SK-N-SH (cell line): ENCODE measurements around the gene CATSPERD. TPM values are rescaled to one million over a fixed set of nuclear protein-coding genes. Genes with fewer than 3 reads are reported as not detected.
A peak's percentile ranks its signal among the peaks of the same experiment; 100 is the strongest.

Source experiments
- CTCF ChIA-PET: fragments of 300-600, 350-600 bp; formaldehyde crosslinking; extraction: SDS; loops from one replicate; lab custom pipeline; 2021; lab: Yijun Ruan, JAX
- POLR2A ChIA-PET: fragments of 350-600 bp; sonication (Branson Sonifier 250); formaldehyde crosslinking; extraction: SDS; loops from one replicate; lab custom pipeline; 2020; ENCODE audit warnings: antibody characterized with exemption, inconsistent platforms; lab: Yijun Ruan, JAX
- DNase-seq: peaks from one replicate; pipeline ENCODE4 v3.0.0; 2012
- H2AFZ ChIP-seq: fragments of 200-600 bp; sonication (generic); 2 replicates; pipeline ENCODE4 v1.8.1; 2016; ENCODE audit warnings: antibody characterized with exemption, mild to moderate bottlenecking, low read depth
- H3F3A ChIP-seq: fragments of 200-600 bp; sonication (generic); replicated peaks from 2 replicates; pipeline ENCODE3; 2016; ENCODE audit warnings: antibody characterized with exemption, mild to moderate bottlenecking; ENCODE audit not compliant: insufficient read depth
- H3K27ac ChIP-seq, 2 experiments: fragments of 200-500 bp in 1 of 2; fragments of 200-600 bp in 1 of 2; sonication (Bioruptor generic) in 1 of 2; sonication (generic), shearing (Covaris generic) in 1 of 2; 2 replicates each; pipeline versions ENCODE4 v1.5.1 to v1.6.1; 2014 to 2016; ENCODE audit warnings: low read depth in 2 of 2, inconsistent platforms in 1 of 2, low read length in 1 of 2, mild to moderate bottlenecking in 1 of 2, mixed read lengths in 1 of 2
- H3K27me3 ChIP-seq: fragments of 200-600 bp; sonication (generic), shearing (Covaris generic); 2 replicates; pipeline ENCODE4 v1.6.1; 2016; ENCODE audit warnings: mixed run types; ENCODE audit not compliant: insufficient read depth
- H3K36me3 ChIP-seq, 2 experiments: fragments of 200-500 bp in 1 of 2; fragments of 200-600 bp in 1 of 2; sonication (Bioruptor generic) in 1 of 2; sonication (generic) in 1 of 2; replicated peaks in 1 of 2; 2 replicates each; pipeline versions ENCODE3 to v1.5.1; 2014 to 2016; ENCODE audit warnings: low read length in 1 of 2, mild to moderate bottlenecking in 1 of 2; ENCODE audit not compliant: insufficient read depth in 2 of 2, control insufficient read depth in 1 of 2
- H3K4me1 ChIP-seq, 2 experiments: fragments of 200-500 bp in 1 of 2; fragments of 200-600 bp in 1 of 2; sonication (Bioruptor generic) in 1 of 2; sonication (generic), shearing (Covaris generic) in 1 of 2; 2 replicates each; pipeline versions ENCODE4 v1.5.1 to v1.6.1; 2014 to 2016; ENCODE audit warnings: low read depth in 1 of 2, low read length in 1 of 2, mixed run types in 1 of 2; ENCODE audit not compliant: insufficient read depth in 2 of 2, control insufficient read depth in 1 of 2
- H3K4me2 ChIP-seq: fragments of 200-600 bp; sonication (generic), shearing (Covaris generic); 2 replicates; pipeline ENCODE4 v1.6.1; 2017; ENCODE audit warnings: mixed run types
- H3K4me3 ChIP-seq, 2 experiments: fragments of 200-500 bp in 1 of 2; fragments of 200-600 bp in 1 of 2; sonication (Bioruptor generic) in 1 of 2; sonication (generic), shearing (Covaris generic) in 1 of 2; 2 replicates each; pipeline versions ENCODE4 v1.5.1 to v1.8.1; 2014 to 2016; ENCODE audit warnings: low read depth in 2 of 2, inconsistent platforms in 1 of 2, low read length in 1 of 2, mild to moderate bottlenecking in 1 of 2, mixed read lengths in 1 of 2, moderate library complexity in 1 of 2
- H3K79me2 ChIP-seq: fragments of 200-600 bp; sonication (generic); 2 replicates; pipeline ENCODE4 v1.8.1; 2017; ENCODE audit warnings: mild to moderate bottlenecking; ENCODE audit not compliant: insufficient read depth
- H3K9ac ChIP-seq: fragments of 200-600 bp; sonication (generic); 2 replicates; pipeline ENCODE4 v1.6.1; 2017; ENCODE audit warnings: mixed run types
- H3K9me2 ChIP-seq: fragments of 200-600 bp; sonication (generic); 2 replicates; pipeline ENCODE4 v1.6.1; 2017; ENCODE audit warnings: mixed run types
- H3K9me3 ChIP-seq: fragments of 200-600 bp; sonication (generic); 2 replicates; pipeline ENCODE4 v1.6.1; 2017; ENCODE audit warnings: mixed run types, mild to moderate bottlenecking, moderate library complexity
- H4K20me1 ChIP-seq: fragments of 200-600 bp; sonication (generic); 2 replicates; pipeline ENCODE4 v1.6.1; 2017; ENCODE audit warnings: mild to moderate bottlenecking, mixed run types; ENCODE audit not compliant: insufficient read depth
- FOXJ3 ChIP-seq: sonication (generic); formaldehyde crosslinking; IDR thresholded peaks from 2 replicates; pipeline ENCODE4 v1.5.1; 2020; ENCODE audit warnings: mild to moderate bottlenecking, missing genetic modification reagents
- GABPA ChIP-seq: IDR thresholded peaks from 2 replicates; pipeline ENCODE4 v1.4.0; 2012; ENCODE audit warnings: low read depth, mild to moderate bottlenecking
- MXI1 ChIP-seq: IDR thresholded peaks from 2 replicates; pipeline ENCODE4 v1.6.1; 2012; ENCODE audit warnings: mild to moderate bottlenecking, low read depth, low read length, improper control_type of control experiment
- NFIC ChIP-seq: IDR thresholded peaks from 2 replicates; pipeline ENCODE4 v1.4.0; 2012; ENCODE audit warnings: borderline replicate concordance
- NRF1 ChIP-seq: IDR thresholded peaks from 2 replicates; pipeline ENCODE4 v1.6.1; 2012; ENCODE audit warnings: low read depth, mild to moderate bottlenecking, low read length
- PBX3 ChIP-seq: IDR thresholded peaks from 2 replicates; pipeline ENCODE4; 2012
- RCOR1 ChIP-seq: fragments of 150-350 bp; IDR thresholded peaks from 2 replicates; pipeline ENCODE4 v1.6.1; 2017; ENCODE audit warnings: antibody characterized with exemption, low read length
- REST ChIP-seq: IDR thresholded peaks from 2 replicates; pipeline ENCODE4 v1.6.1; 2012; ENCODE audit warnings: mild to moderate bottlenecking, low read depth, low read length, moderate library complexity
- RFX5 ChIP-seq: IDR thresholded peaks from 2 replicates; pipeline ENCODE4 v1.6.1; 2012; ENCODE audit warnings: mild to moderate bottlenecking, improper control_type of control experiment, low read length
- SIN3A ChIP-seq: IDR thresholded peaks from 2 replicates; pipeline ENCODE4 v1.6.1; 2012; ENCODE audit warnings: low read depth, mild to moderate bottlenecking, low read length, moderate library complexity, borderline replicate concordance
- SMC3 ChIP-seq: IDR thresholded peaks from 2 replicates; pipeline ENCODE4 v1.6.1; 2012; ENCODE audit warnings: low read depth, low read length, improper control_type of control experiment
- TCF12 ChIP-seq: IDR thresholded peaks from 2 replicates; pipeline ENCODE4 v1.4.0; 2012
- TEAD4 ChIP-seq: IDR thresholded peaks from 2 replicates; pipeline ENCODE4 v1.4.0; 2012; ENCODE audit warnings: mild to moderate bottlenecking, borderline replicate concordance; ENCODE audit not compliant: insufficient read depth
- USF1 ChIP-seq: IDR thresholded peaks from 2 replicates; pipeline ENCODE4 v1.4.0; 2012; ENCODE audit warnings: low read depth, borderline replicate concordance
- YY1 ChIP-seq: IDR thresholded peaks from 2 replicates; pipeline ENCODE4 v1.4.0; 2012; ENCODE audit warnings: low read depth, mild to moderate bottlenecking
- WGBS: methylation state at CpG from one replicate; pipeline ENCODE4 v1.1.6; 2017; ENCODE audit warnings: low lambda C conversion rate; 5-methylcytosine and 5-hydroxymethylcytosine counted together
- polyA plus RNA-seq, 3 experiments: library from polyadenylated mRNA; depleted of rRNA; stranded (reverse); fragments of >200 nt; gene quantifications; 2 replicates each; pipeline ENCODE4 v1.2.3, GENCODE V29; 2012

CATSPERD gene
- polyA plus RNA-seq, 1 of the 3 experiments (the other 2 are of a cell fraction) = not detected

GRCh38 chr19:5705552-5705951 lies 14.9 kb upstream of the CATSPERD start:
- Histone ChIP-seq H4K20me1 (no peaks in the 10 kb centered on the region), H3K9ac (no peak overlapping the region), H3K27ac (no peak overlapping the region), H3K27me3 (no peaks in the 10 kb centered on the region), H2AFZ (no peak overlapping the region), H3K4me3 (no peak overlapping the region), H3K4me1 (no peaks in the 10 kb centered on the region), H3F3A (peaks cover 2% of the 10 kb centered on the region), H3K9me2 (no peaks in the 10 kb centered on the region), H3K36me3 (peaks cover 23 to 39% of the 10 kb centered on the region in 2 experiments), H3K4me2 (no peak overlapping the region), H3K9me3 (no peaks in the 10 kb centered on the region), H3K79me2 (peaks cover 4% of the 10 kb centered on the region; the same call in 1 of the 2 replicates)
- ChIA-PET POLR2A (interaction anchor here (0.7 kb wide), 1 partner anchor 16 kb away, joined by 3 read pairs; no protein-coding TSS in a partner anchor), CTCF (interaction anchor here (1.3 kb wide), 1 partner anchor 15 kb away, joined by 5 read pairs; the partner anchor contains the start of gene CATSPERD)
- peak; percentile 34 for DNase-seq
- WGBS = 98% methylated on average over 9 of the region's 16 CpGs
- TF ChIP-seq SMC3 (no peak), SIN3A (no peak), MXI1 (no peak), TCF12 (no peak), USF1 (no peak), RFX5 (no peak), PBX3 (no peak), TEAD4 (no peak), YY1 (no peak), FOXJ3 (no peak), NFIC (no peak), NRF1 (no peak), RCOR1 (no peak), GABPA (no peak), REST (no peak)
